Astrocyte (in vitro differentiated cells and primary cell): ENCODE measurements around the gene CACNB1. TPM values are rescaled to one million over a fixed set of nuclear protein-coding genes. Genes with fewer than 3 reads are reported as not detected.

Experiments
- DNase-seq: peaks from one replicate; pipeline ENCODE4 v3.0.0-alpha.2; 2010; ENCODE audit warnings: low read depth
- FAIRE-seq: peaks from 2 replicates; lab custom pipeline; 2011; peaks lifted over from hg19 to GRCh38; lab: Jason Lieb, UNC
- H2AFZ ChIP-seq: 2 replicates; pipeline ENCODE4 v1.6.0; 2012; ENCODE audit warnings: low read depth, low read length, inconsistent platforms
- H3K27ac ChIP-seq: 2 replicates; pipeline ENCODE4 v1.5.1; 2011; ENCODE audit warnings: low read depth, low read length, inconsistent platforms
- H3K27me3 ChIP-seq: 2 replicates; pipeline ENCODE4 v1.6.0; 2011; ENCODE audit warnings: low read length, inconsistent platforms; ENCODE audit not compliant: insufficient read depth
- H3K36me3 ChIP-seq: 2 replicates; pipeline ENCODE4 v1.5.1; 2011; ENCODE audit warnings: low read length, inconsistent platforms; ENCODE audit not compliant: insufficient read depth
- H3K4me1 ChIP-seq: 2 replicates; pipeline ENCODE4 v1.5.1; 2011; ENCODE audit warnings: low read length, inconsistent platforms; ENCODE audit not compliant: insufficient read depth
- H3K4me2 ChIP-seq: 2 replicates; pipeline ENCODE4 v1.6.0; 2012; ENCODE audit warnings: low read length, inconsistent platforms
- H3K4me3 ChIP-seq: 2 replicates; pipeline ENCODE4 v1.5.1; 2011; ENCODE audit warnings: low read depth, mild to moderate bottlenecking, low read length, inconsistent platforms; ENCODE audit not compliant: insufficient read depth
- H3K79me2 ChIP-seq: 2 replicates; pipeline ENCODE4 v1.6.0; 2012; ENCODE audit warnings: mild to moderate bottlenecking, low read length, inconsistent platforms; ENCODE audit not compliant: insufficient read depth
- H3K9ac ChIP-seq: 2 replicates; pipeline ENCODE4 v1.6.0; 2012; ENCODE audit warnings: mild to moderate bottlenecking, low read length, inconsistent platforms
- H3K9me3 ChIP-seq: 2 replicates; pipeline ENCODE4 v1.5.1; 2012; ENCODE audit warnings: low read depth, mild to moderate bottlenecking, low read length, inconsistent platforms; ENCODE audit not compliant: insufficient read depth
- H4K20me1 ChIP-seq: 2 replicates; pipeline ENCODE4 v1.6.0; 2012; ENCODE audit warnings: low read length, inconsistent platforms; ENCODE audit not compliant: insufficient read depth
- H3K27ac Mint-ChIP-seq: one replicate; pipeline ENCODE4 v1.8.0; 2021; ENCODE audit warnings: mild to moderate bottlenecking, mixed read lengths; ENCODE audit not compliant: unreplicated experiment
- H3K27me3 Mint-ChIP-seq: one replicate; pipeline ENCODE4 v1.8.0; 2021; ENCODE audit warnings: low read depth, mixed read lengths; ENCODE audit not compliant: unreplicated experiment
- H3K36me3 Mint-ChIP-seq: one replicate; pipeline ENCODE4 v1.8.0; 2021; ENCODE audit warnings: low read depth, mixed read lengths; ENCODE audit not compliant: unreplicated experiment
- H3K4me1 Mint-ChIP-seq: one replicate; pipeline ENCODE4 v1.8.0; 2021; ENCODE audit warnings: low read depth, mixed read lengths; ENCODE audit not compliant: unreplicated experiment
- H3K4me3 Mint-ChIP-seq: one replicate; pipeline ENCODE4 v1.8.0; 2021; ENCODE audit warnings: mild to moderate bottlenecking, moderate library complexity, mixed read lengths; ENCODE audit not compliant: unreplicated experiment
- H3K9me3 Mint-ChIP-seq: one replicate; pipeline ENCODE4 v1.8.0; 2021; ENCODE audit warnings: mild to moderate bottlenecking, mixed read lengths; ENCODE audit not compliant: unreplicated experiment
- CTCF ChIP-seq: IDR thresholded peaks from 2 replicates; pipeline ENCODE4 v1.5.1; 2011; ENCODE audit warnings: low read depth, mild to moderate bottlenecking, inconsistent platforms, low read length, moderate library complexity; ENCODE audit not compliant: insufficient read depth
- EZH2 ChIP-seq: IDR thresholded peaks from 2 replicates; pipeline ENCODE4 v1.6.1; 2012; ENCODE audit warnings: mild to moderate bottlenecking, low read length, inconsistent platforms; ENCODE audit not compliant: insufficient read depth
- total RNA-seq: library from RNA; stranded (reverse); gene quantifications from 2 replicates; pipeline ENCODE4 v1.2.1, GENCODE V29; 2021

The CACNB1 gene
- total RNA-seq, 1 donor from 2014 or later, result 16.6 TPM

GRCh38 chr17:39194985-39195524, 2.4 kb downstream of the CACNB1 start:
- Histone ChIP-seq H3K36me3 (peaks cover 14% of the 10 kb centered on the region), H3K79me2 (peaks cover 42% of the 10 kb centered on the region), H2AFZ (no peak overlapping the region), H3K9me3 (no peaks in the 10 kb centered on the region), H4K20me1 (peaks cover 45% of the 10 kb centered on the region), H3K27me3 (no peaks in the 10 kb centered on the region), H3K4me2 (peak overlapping the region; percentile 91), H3K4me1 (peaks cover 23% of the 10 kb centered on the region), H3K9ac (no peak overlapping the region), H3K27ac (no peak overlapping the region), H3K4me3 (peak overlapping the region; percentile 6)
- Mint-ChIP-seq H3K4me3 (peak overlapping the region; percentile 86), H3K36me3 (peaks cover 9% of the 10 kb centered on the region), H3K9me3 (no peaks in the 10 kb centered on the region), H3K4me1 (peaks cover 15% of the 10 kb centered on the region), H3K27ac (no peak overlapping the region), H3K27me3 (peaks cover 3% of the 10 kb centered on the region)
- no peak for TF ChIP-seq CTCF
- TF ChIP-seq EZH2, result no peak
- FAIRE-seq (no peak), DNase-seq (no peak)

- DNase-seq (peak; percentile 49), FAIRE-seq (no peak)
- peaks cover 42% of the 10 kb centered on the region for H3K79me2 ChIP-seq
- H3K4me1 ChIP-seq, result peaks cover 23% of the 10 kb centered on the region
- H3K9ac ChIP-seq, result no peak overlapping the region
- no peak for TF ChIP-seq EZH2
- peak; percentile 25 for TF ChIP-seq CTCF
- no peak overlapping the region for H3K4me3 Mint-ChIP-seq
- H3K36me3 ChIP-seq, result peaks cover 14% of the 10 kb centered on the region
- no peaks in the 10 kb centered on the region for H3K9me3 Mint-ChIP-seq
- no peak overlapping the region for H3K27ac ChIP-seq
- H3K4me2 ChIP-seq, result peak overlapping the region; percentile 91
- peaks cover 13% of the 10 kb centered on the region for H3K4me1 Mint-ChIP-seq
- H3K9me3 ChIP-seq, result no peaks in the 10 kb centered on the region
- no peak overlapping the region for H2AFZ ChIP-seq
- H3K27me3 ChIP-seq, result no peaks in the 10 kb centered on the region
- H4K20me1 ChIP-seq, result peaks cover 45% of the 10 kb centered on the region
- H3K27me3 Mint-ChIP-seq, result peaks cover 3% of the 10 kb centered on the region
- peaks cover 8% of the 10 kb centered on the region for H3K36me3 Mint-ChIP-seq
- no peak overlapping the region for H3K4me3 ChIP-seq
- H3K27ac Mint-ChIP-seq, result no peak overlapping the region
Measured at GRCh38 chr17:39194089-39194984, 3.1 kb downstream of the CACNB1 start.
